ENCODE data around the gene EPS8L1. TPM values are rescaled to one million over a fixed set of nuclear protein-coding genes. Genes with fewer than 3 reads are reported as not detected.

The EPS8L1 gene
- total and polyA plus RNA-seq, 12 donors: 0.53 to 7.9 (median 1.3) TPM; not detected in 1

DNA sequence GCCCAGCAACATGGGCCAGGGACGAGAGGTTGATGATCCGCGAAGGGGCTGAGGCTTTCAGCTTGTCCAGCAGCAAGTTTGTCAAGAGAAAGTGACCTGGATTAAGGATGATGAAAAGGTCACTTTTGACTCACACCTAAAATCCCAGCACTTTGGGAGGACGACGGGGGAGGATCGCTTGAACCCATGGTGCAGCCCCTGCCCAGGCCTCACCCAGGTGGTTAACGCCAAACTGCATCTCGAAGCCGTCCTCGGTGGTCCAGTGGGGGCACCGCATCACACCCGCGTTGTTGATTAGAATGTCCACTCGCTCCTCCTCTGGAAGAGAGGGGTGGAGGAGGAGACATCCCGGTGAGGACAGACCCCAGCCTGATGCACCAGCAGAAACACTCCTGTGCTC lies 27.2 kb upstream of the EPS8L1 start:
- no peaks in the 10 kb centered on the region for H3K27me3 ChIP-seq
- H3K4me1 ChIP-seq: no peaks in the 10 kb centered on the region
- DNase-seq: no peak
- H3K36me3 ChIP-seq: peaks cover 7 to 97% (median 69%) of the 10 kb centered on the region in 9 donors
- ATAC-seq: no peak
- 93 to 95% methylated on average over 15 of the region's 15 CpGs for WGBS, 2 donors
- intact Hi-C loops (cut with DNase I): no loop called here
- no peaks in the 10 kb centered on the region for H3K9me3 ChIP-seq
- H3K4me3 ChIP-seq: no peak overlapping the region
- no peak overlapping the region for H3K27ac ChIP-seq
- no peak for TF ChIP-seq CTCF (IDR thresholded peaks at IDR 0.05)

DNA sequence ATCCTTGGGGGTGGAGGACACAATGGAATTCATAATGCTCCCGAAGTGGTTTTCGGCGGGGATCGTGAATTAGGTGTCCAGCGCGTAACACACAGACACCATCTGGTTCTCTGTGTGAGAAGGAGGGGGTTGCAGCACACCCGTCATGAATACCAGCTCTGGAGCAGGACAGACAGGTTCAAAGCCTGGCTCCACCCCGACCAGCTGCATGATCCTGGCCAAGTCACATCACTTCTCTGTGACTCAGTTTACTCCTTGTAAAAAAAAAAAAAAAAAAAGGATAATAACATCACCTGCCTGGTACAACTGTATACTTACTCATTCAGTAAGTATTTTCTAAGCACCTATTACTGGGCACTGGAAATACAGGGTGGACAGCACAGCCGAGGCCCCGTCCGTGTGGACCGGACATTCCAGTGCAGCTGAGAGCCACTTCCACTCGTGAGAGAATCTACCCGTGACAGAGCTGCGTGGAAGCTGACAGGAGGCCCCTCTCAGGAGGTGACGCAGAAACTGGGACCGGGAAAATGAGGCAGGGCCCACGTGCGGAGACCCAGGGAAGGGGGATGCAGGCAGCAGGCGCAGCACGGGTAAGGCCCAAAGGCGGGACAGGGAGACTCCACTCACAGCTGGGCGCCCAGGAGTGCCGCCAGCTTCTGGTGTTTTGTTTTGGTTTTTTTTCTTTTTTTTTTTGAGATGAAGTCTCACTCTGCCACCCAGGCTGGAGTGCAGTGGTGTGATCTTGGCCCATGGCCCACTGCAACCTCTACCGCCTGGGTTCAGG lies 24.7 kb upstream of the EPS8L1 start:
- no peak for DNase-seq
- H3K4me3 ChIP-seq: no peak overlapping the region
- no peak for TF ChIP-seq CTCF (IDR thresholded peaks at IDR 0.05)
- WGBS, 2 donors: 97% methylated on average over 25 of the region's 25 CpGs
- H3K36me3 ChIP-seq: peaks cover 7 to 97% (median 61%) of the 10 kb centered on the region in 9 donors
- H3K9me3 ChIP-seq: no peaks in the 10 kb centered on the region
- no peaks in the 10 kb centered on the region for H3K27me3 ChIP-seq
- H3K27ac ChIP-seq: no peak overlapping the region
- intact Hi-C loops (cut with DNase I): loop anchor here in 1 of 10 donors (10.0 kb wide), 1 partner anchor 946 kb away; the partner anchor contains the start of genes NDUFA3 and OSCAR
- no peak for ATAC-seq
- H3K4me1 ChIP-seq: no peaks in the 10 kb centered on the region

DNA sequence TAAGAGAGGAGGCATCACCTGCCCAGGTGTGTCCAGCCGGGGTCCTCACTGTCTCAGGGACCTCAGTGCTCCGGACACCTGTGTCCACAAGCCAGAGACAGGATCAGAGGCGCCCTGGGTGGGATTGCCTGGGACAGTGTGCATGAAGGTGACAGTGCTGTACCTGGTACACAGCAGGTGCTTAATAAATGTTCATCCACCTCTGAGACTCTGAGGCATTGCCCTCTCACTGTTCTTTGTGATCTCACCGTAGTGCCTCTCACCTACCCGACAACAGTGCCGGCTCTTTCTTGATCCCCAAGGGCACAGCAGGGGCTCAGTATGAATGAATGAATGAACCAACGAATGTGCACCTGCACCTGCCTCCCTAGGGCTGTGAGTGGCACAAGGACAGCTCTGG lies 21.9 kb upstream of the EPS8L1 start:
- ATAC-seq (no peak), DNase-seq (no peak)
- WGBS, 2 donors: 81 to 84% methylated on average over 7 of the region's 7 CpGs
- H3K4me3 ChIP-seq: no peak overlapping the region
- H3K27me3 ChIP-seq: no peaks in the 10 kb centered on the region
- no peaks in the 10 kb centered on the region for H3K4me1 ChIP-seq
- H3K36me3 ChIP-seq: peaks cover 0 to 97% (median 62%) of the 10 kb centered on the region in 9 donors
- H3K27ac ChIP-seq: no peak overlapping the region
- intact Hi-C loops (cut with DNase I): loop anchor here in 1 of 10 donors (10.0 kb wide), 1 partner anchor 949 kb away; the partner anchor contains the start of genes NDUFA3 and OSCAR
- no peak for TF ChIP-seq CTCF (IDR thresholded peaks at IDR 0.05)
- H3K9me3 ChIP-seq: no peaks in the 10 kb centered on the region

- peaks cover 0 to 80% (median 48%) of the 10 kb centered on the region in 9 donors for H3K36me3 ChIP-seq
- H3K4me3 ChIP-seq: no peak overlapping the region
- H3K4me1 ChIP-seq: peaks cover 0 to 25% (median 7%) of the 10 kb centered on the region in 9 donors
- ATAC-seq (no peak), DNase-seq (no peak)
- H3K27ac ChIP-seq: no peak overlapping the region
- no peak for TF ChIP-seq CTCF (IDR thresholded peaks at IDR 0.05)
- intact Hi-C loops (cut with DNase I): loop anchor here in 1 of 10 donors (10.0 kb wide), 1 partner anchor 952 kb away; the partner anchor contains the start of genes NDUFA3 and OSCAR
- no peaks in the 10 kb centered on the region for H3K9me3 ChIP-seq
- 98% methylated on average over 9 of the region's 9 CpGs for WGBS, 2 donors
- no peaks in the 10 kb centered on the region for H3K27me3 ChIP-seq
Observed at GRCh38 chr19:55056827-55057226, 18.8 kb upstream of the EPS8L1 start.
